PC-9 (cell line): ENCODE results near the gene CRISPLD2.

Experiments
- EZH2 ChIP-seq: fragments of 200-600 bp; sonication (generic); IDR thresholded peaks from 2 replicates; pipeline ENCODE4 v1.8.0; 2017; ENCODE audit warnings: antibody characterized with exemption, low read depth
- TF ChIP-seq, protein P1 (sequence below): fragments of 200-600 bp; sonication (generic); conservative IDR thresholded peaks from 2 replicates; pipeline ENCODE4 v1.6.1; 2017; ENCODE audit warnings: mixed run types, antibody characterized with exemption, mild to moderate bottlenecking, moderate library complexity

DNA sequence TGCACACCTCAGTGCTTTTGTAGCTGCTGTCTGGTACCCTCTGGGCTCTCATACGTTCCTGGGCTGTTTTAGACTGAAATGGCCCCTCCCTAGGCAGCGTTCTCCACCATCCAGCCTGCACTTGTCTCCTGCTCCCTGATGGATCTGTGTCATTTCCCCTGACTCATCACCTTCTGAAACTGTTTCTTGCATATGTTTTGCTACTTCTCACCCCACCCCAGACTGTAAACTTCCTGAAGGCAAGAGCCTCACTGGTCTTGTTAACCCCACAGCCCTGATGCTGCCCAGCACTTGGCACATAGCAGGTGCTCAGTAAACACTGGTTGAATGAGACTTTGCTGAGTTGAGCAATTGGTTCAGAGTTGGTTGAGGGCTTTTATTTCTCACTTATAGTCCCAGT is 78.7 kb downstream of the CRISPLD2 start:
- TF ChIP-seq, protein P1, sequence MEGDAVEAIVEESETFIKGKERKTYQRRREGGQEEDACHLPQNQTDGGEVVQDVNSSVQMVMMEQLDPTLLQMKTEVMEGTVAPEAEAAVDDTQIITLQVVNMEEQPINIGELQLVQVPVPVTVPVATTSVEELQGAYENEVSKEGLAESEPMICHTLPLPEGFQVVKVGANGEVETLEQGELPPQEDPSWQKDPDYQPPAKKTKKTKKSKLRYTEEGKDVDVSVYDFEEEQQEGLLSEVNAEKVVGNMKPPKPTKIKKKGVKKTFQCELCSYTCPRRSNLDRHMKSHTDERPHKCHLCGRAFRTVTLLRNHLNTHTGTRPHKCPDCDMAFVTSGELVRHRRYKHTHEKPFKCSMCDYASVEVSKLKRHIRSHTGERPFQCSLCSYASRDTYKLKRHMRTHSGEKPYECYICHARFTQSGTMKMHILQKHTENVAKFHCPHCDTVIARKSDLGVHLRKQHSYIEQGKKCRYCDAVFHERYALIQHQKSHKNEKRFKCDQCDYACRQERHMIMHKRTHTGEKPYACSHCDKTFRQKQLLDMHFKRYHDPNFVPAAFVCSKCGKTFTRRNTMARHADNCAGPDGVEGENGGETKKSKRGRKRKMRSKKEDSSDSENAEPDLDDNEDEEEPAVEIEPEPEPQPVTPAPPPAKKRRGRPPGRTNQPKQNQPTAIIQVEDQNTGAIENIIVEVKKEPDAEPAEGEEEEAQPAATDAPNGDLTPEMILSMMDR, result no peak
- TF ChIP-seq EZH2, result no peak
